ENCODE measurements around the gene F11R.

The F11R gene

DNA sequence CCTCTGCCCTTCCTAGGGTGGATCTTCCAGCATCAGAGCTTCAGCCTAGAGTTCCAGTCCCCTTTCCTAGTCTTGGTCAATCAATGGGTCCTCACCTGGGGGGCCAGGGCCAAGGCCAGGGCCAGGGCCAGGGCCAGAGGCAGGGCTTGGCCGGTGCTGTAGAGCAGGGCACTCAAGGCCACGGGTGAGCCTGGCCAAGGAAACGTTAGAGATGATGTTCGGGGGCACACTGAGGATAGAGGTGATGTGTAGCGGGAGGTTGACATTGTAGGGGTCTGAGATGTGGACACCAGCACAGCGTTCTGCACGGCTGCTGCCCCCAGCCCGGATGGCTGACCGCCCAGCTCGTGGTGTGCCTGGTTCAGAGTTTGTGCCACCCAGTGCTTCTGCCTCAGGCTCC, 30.3 kb upstream of the F11R start:
- no peak for TF ChIP-seq TARDBP (IDR thresholded peaks at IDR 0.05)
- TF ChIP-seq CTBP1 (IDR thresholded peaks at IDR 0.05; ENCODE audit: borderline replicate concordance) = no peak
- TF ChIP-seq LEF1 (IDR thresholded peaks at IDR 0.05; ENCODE audit: borderline replicate concordance) = no peak
- TF ChIP-seq, protein P1, sequence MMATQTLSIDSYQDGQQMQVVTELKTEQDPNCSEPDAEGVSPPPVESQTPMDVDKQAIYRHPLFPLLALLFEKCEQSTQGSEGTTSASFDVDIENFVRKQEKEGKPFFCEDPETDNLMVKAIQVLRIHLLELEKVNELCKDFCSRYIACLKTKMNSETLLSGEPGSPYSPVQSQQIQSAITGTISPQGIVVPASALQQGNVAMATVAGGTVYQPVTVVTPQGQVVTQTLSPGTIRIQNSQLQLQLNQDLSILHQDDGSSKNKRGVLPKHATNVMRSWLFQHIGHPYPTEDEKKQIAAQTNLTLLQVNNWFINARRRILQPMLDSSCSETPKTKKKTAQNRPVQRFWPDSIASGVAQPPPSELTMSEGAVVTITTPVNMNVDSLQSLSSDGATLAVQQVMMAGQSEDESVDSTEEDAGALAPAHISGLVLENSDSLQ (IDR thresholded peaks at IDR 0.05) = no peak
- no peak for TF ChIP-seq ELF4 (IDR thresholded peaks at IDR 0.05)
- no peak for TF ChIP-seq ZNF384 (IDR thresholded peaks at IDR 0.05)
- no peak for TF ChIP-seq FOXK2 (IDR thresholded peaks at IDR 0.05)
- TF ChIP-seq L3MBTL2 (conservative IDR thresholded peaks at IDR 0.05) = no peak
- no peak for TF ChIP-seq SUZ12 (IDR thresholded peaks at IDR 0.05)
- TF ChIP-seq SP1 (IDR thresholded peaks at IDR 0.05) = no peak
- no peak for TF ChIP-seq FOXA1 (IDR thresholded peaks at IDR 0.05)
- no peak for TF ChIP-seq BHLHE40 (IDR thresholded peaks at IDR 0.05; ENCODE audit: borderline replicate concordance)
- no peak for TF ChIP-seq NFRKB (IDR thresholded peaks at IDR 0.05)
- TF ChIP-seq ARNT (IDR thresholded peaks at IDR 0.05) = no peak
- TF ChIP-seq HDGF (IDR thresholded peaks at IDR 0.05; ENCODE audit: borderline replicate concordance) = no peak
- TF ChIP-seq FOXM1 (IDR thresholded peaks at IDR 0.05; ENCODE audit: borderline replicate concordance) = no peak
- POLR2A ChIA-PET = no interaction called here
- CTCF ChIA-PET = no interaction called here

DNA sequence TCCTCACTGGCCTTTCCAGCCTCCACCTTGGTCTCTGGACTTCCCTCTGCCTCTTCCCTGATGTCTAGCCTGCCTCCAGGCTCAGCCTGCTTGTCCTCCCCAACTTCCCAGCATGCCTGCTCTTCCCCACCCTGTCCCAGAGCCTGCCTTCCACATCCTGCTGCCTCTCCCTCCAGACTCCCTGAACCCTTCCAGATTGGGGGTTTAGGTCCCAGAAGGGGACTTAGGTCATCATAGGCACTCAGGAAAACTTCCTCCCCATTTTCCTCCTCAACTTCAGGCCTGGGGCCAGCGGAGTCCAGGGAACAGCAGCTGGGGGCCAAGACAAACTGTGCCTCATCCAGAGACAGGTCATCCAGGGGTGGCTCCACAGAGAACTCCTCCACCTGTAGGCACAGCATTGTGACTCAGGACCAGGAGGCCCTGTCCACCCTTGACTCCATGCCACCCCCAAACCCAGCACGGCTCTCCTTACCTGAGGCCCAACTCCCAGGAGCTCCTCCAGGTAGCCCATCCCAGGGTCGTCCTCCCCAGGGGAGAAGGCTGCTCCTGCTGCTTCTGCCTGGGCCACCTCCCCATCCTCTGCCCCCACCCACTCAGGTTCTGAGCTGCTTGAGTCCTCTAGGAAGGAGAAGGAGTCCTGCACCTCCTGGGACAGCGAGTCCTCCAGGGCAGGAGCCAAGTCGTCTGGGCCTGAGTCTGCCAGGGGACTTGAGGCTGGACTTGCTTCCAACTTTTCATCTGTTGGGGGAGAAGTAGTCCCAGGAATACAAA, 28.2 kb upstream of the F11R start:
- POLR2A ChIA-PET = interaction anchor here (2.3 kb wide), 1 partner anchor 10 kb away, joined by 5 read pairs; no protein-coding TSS in a partner anchor

More for the DNA sequence above, 30.3 kb upstream of the F11R start:
- DNase-seq (ENCODE audit: extremely low spot score) = no peak

DNA sequence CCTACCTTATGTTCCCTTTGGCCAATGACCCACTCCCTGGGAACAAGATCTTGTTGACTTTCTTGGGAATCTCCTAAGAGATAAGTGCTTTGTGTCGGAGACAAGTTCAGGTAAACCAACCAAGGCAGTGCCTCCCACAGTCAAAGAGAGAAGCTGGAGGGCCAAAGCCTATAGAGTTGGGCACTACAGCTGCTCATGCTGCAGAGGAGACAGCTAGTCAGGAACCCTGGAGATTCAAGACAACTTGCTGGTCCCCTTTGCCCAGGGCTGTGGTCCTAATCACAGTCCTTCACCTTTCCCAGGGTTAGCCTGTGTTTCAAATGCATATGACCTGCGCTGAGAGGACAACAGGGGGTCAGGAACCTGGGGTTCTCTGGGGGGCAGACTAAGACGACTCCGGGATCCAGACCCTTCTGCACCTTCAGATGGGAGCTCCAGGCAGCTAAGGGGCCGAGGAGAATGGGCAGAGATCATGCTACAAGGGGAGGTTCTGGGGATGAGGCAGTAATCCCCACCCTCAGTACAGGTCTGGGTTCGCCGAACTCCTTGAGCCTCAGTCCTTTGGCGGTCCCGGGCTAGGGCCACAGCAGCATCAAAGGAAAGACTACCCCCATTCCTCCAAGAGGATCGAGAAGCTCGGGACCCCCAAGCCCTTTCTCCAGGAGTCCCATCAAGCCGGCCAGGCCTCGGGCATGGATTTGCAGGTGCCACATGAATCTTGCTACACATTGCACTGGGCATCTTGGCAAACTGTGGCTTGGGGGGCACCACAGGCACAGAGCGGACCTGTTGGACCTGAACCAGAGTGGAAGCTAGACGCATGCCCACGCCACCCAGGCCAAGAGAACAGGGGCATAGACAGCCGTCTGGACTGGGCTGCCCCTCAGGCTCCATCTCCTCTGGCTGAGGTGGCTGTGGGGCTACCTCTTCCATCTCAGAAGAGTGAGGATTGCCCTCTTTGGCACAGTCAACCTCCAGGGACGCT, 26.8 kb upstream of the F11R start:
- CTCF ChIA-PET = no interaction called here
- POLR2A ChIA-PET = interaction anchor here (0.8 to 3.3 kb wide), 3 partner anchors 13 to 45 kb away, joined by 3 to 32 read pairs (median 4); partner anchors contain the start of gene F11R
- DNase-seq (ENCODE audit: extremely low spot score) = no peak
- TF ChIP-seq SP1 (IDR thresholded peaks at IDR 0.05) = no peak
- no peak for TF ChIP-seq LEF1 (IDR thresholded peaks at IDR 0.05; ENCODE audit: borderline replicate concordance)
- no peak for TF ChIP-seq ZNF384 (IDR thresholded peaks at IDR 0.05)
- no peak for TF ChIP-seq TARDBP (IDR thresholded peaks at IDR 0.05)
- TF ChIP-seq FOXA1 (IDR thresholded peaks at IDR 0.05) = no peak
- TF ChIP-seq HDGF (IDR thresholded peaks at IDR 0.05; ENCODE audit: borderline replicate concordance) = no peak
- no peak for TF ChIP-seq L3MBTL2 (conservative IDR thresholded peaks at IDR 0.05)
- TF ChIP-seq, protein P1 (IDR thresholded peaks at IDR 0.05) = no peak
- no peak for TF ChIP-seq FOXM1 (IDR thresholded peaks at IDR 0.05; ENCODE audit: borderline replicate concordance)
- TF ChIP-seq CTBP1 (IDR thresholded peaks at IDR 0.05; ENCODE audit: borderline replicate concordance) = no peak
- no peak for TF ChIP-seq FOXK2 (IDR thresholded peaks at IDR 0.05)
- TF ChIP-seq ARNT (IDR thresholded peaks at IDR 0.05) = no peak
- no peak for TF ChIP-seq SUZ12 (IDR thresholded peaks at IDR 0.05)
- no peak for TF ChIP-seq BHLHE40 (IDR thresholded peaks at IDR 0.05; ENCODE audit: borderline replicate concordance)
- no peak for TF ChIP-seq ELF4 (IDR thresholded peaks at IDR 0.05)
- no peak for TF ChIP-seq NFRKB (IDR thresholded peaks at IDR 0.05)

More for the DNA sequence above, 28.2 kb upstream of the F11R start:
- no peak for DNase-seq (ENCODE audit: extremely low spot score)
- no peak for TF ChIP-seq L3MBTL2 (conservative IDR thresholded peaks at IDR 0.05)
- no peak for TF ChIP-seq FOXA1 (IDR thresholded peaks at IDR 0.05)
- TF ChIP-seq FOXK2 (IDR thresholded peaks at IDR 0.05) = no peak
- no peak for TF ChIP-seq LEF1 (IDR thresholded peaks at IDR 0.05; ENCODE audit: borderline replicate concordance)
- no peak for TF ChIP-seq CTBP1 (IDR thresholded peaks at IDR 0.05; ENCODE audit: borderline replicate concordance)
- TF ChIP-seq FOXM1 (IDR thresholded peaks at IDR 0.05; ENCODE audit: borderline replicate concordance) = no peak
- TF ChIP-seq TARDBP (IDR thresholded peaks at IDR 0.05) = no peak
- TF ChIP-seq, protein P1 (IDR thresholded peaks at IDR 0.05) = no peak
- TF ChIP-seq BHLHE40 (IDR thresholded peaks at IDR 0.05; ENCODE audit: borderline replicate concordance) = no peak
- CTCF ChIA-PET = no interaction called here

DNA sequence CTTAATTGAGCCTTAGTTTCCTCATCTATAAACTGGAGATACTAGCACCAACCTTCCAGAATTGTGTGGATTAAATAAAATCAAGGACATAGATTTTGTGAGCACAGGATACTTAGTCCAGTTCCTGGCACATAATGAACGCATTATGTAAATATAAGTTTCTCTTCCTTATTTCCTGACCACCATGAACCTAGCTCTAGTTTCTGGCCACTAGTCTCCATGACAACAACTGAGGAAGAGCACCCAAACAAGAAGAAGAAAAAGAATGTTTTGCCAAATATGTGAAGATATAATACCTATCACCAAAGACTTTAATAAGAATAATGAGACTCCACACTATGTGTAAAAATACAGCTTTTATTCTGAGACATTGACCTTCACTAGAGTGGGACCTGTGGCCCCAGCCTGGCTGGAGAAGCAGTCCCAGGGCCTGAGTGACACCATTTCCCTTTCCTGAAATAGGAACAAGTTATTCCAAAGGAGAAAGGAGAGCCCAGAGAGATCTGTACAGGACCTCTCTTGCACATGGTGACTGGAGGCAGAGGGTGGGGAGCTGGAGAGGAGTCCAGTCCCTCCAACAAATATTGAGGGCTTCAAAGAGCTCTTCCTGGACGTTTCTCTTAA, 25.8 kb upstream of the F11R start:
- TF ChIP-seq TARDBP (IDR thresholded peaks at IDR 0.05) (no peak), NFRKB (IDR thresholded peaks at IDR 0.05) (no peak), SUZ12 (IDR thresholded peaks at IDR 0.05) (no peak), HDGF (IDR thresholded peaks at IDR 0.05; ENCODE audit: borderline replicate concordance) (no peak), ARNT (IDR thresholded peaks at IDR 0.05) (no peak), CTBP1 (IDR thresholded peaks at IDR 0.05; ENCODE audit: borderline replicate concordance) (no peak), BHLHE40 (IDR thresholded peaks at IDR 0.05; ENCODE audit: borderline replicate concordance) (no peak), L3MBTL2 (conservative IDR thresholded peaks at IDR 0.05) (no peak), ZNF384 (IDR thresholded peaks at IDR 0.05) (no peak), FOXK2 (IDR thresholded peaks at IDR 0.05) (no peak), SP1 (IDR thresholded peaks at IDR 0.05) (no peak), ELF4 (IDR thresholded peaks at IDR 0.05) (no peak), FOXA1 (IDR thresholded peaks at IDR 0.05) (no peak), LEF1 (IDR thresholded peaks at IDR 0.05; ENCODE audit: borderline replicate concordance) (no peak), FOXM1 (IDR thresholded peaks at IDR 0.05; ENCODE audit: borderline replicate concordance) (no peak)
- TF ChIP-seq, protein P1 (IDR thresholded peaks at IDR 0.05) = no peak
- ChIA-PET CTCF (interaction anchor here (1.2 kb wide), 1 partner anchor 119 kb away, joined by 3 read pairs; the partner anchor contains the start of gene PPOX), POLR2A (interaction anchor here (0.8 to 3.3 kb wide), 12 partner anchors 14 to 156 kb away, joined by 3 to 32 read pairs (median 6); partner anchors contain the start of genes F11R, NDUFS2, NECTIN4 and NIT1)
- no peak for DNase-seq (ENCODE audit: extremely low spot score)

All from HEK293T (cell line).